Suprapubic skin (tissue), 4 donors: ENCODE measurements around the gene DPYSL5. TPM values are rescaled to one million over a fixed set of nuclear protein-coding genes. Genes with fewer than 3 reads are reported as not detected.

Experiments used
- DNase-seq, 2 donors: peaks; one replicate each; pipeline ENCODE4 v3.0.0-alpha.2; 2019; ENCODE audit warnings: low spot score in 2 of 2
- H3K27ac ChIP-seq: fragments of 200-600 bp; sonication (generic); one replicate; pipeline ENCODE4 v1.5.1; 2019
- H3K27me3 ChIP-seq: fragments of 200-600 bp; sonication (generic); one replicate; pipeline ENCODE4 v1.5.1; 2019
- H3K36me3 ChIP-seq: fragments of 200-600 bp; sonication (generic); one replicate; pipeline ENCODE4 v1.5.1; 2019
- H3K4me1 ChIP-seq: fragments of 200-600 bp; sonication (generic); one replicate; pipeline ENCODE4 v1.5.1; 2019
- H3K4me3 ChIP-seq: fragments of 200-600 bp; sonication (generic); one replicate; pipeline ENCODE4 v1.5.1; 2019; ENCODE audit warnings: mild to moderate bottlenecking
- H3K9me3 ChIP-seq: fragments of 200-600 bp; sonication (generic); one replicate; pipeline ENCODE4 v1.5.1; 2019
- EP300 ChIP-seq: sonication (generic); formaldehyde crosslinking; IDR thresholded peaks from one replicate; pipeline ENCODE4 v1.6.1; 2017; ENCODE audit warnings: antibody characterized with exemption
- POLR2A ChIP-seq, 2 donors: fragments of 450-650 bp; IDR thresholded peaks; one replicate each; pipeline ENCODE4 v1.6.1; 2017; ENCODE audit warnings: antibody characterized with exemption in 2 of 2, mild to moderate bottlenecking in 2 of 2, moderate library complexity in 2 of 2
- POLR2AphosphoS5 ChIP-seq, 3 donors: sonication (generic); formaldehyde crosslinking; IDR thresholded peaks; one replicate each; pipeline ENCODE4 v1.6.1; 2017; ENCODE audit warnings: antibody characterized with exemption in 3 of 3
- WGBS: methylation state at CpG from one replicate; pipeline ENCODE4 v1.1.5; 2018; 5-methylcytosine and 5-hydroxymethylcytosine counted together
- total RNA-seq, 4 donors: library from RNA; depleted of rRNA; stranded (reverse); fragments of >200 nt; gene quantifications; one replicate each; pipeline ENCODE4 v1.1.0, GENCODE V29; 2016
- TF ChIP-seq, protein P1 (sequence below), 2 donors: fragments of 200-600 bp in 1 of 2; fragments of 450-650 bp in 1 of 2; sonication (generic) in 1 of 2; IDR thresholded peaks; one replicate each; pipeline ENCODE4 v1.5.1; 2016 to 2019; ENCODE audit warnings: antibody characterized with exemption in 2 of 2, mild to moderate bottlenecking in 1 of 2, moderate library complexity in 1 of 2

The DPYSL5 gene
- total RNA-seq, 4 donors from 2014 or later = not detected

- no peak overlapping the region for H3K4me3 ChIP-seq
- no peak for TF ChIP-seq POLR2A (IDR thresholded peaks at IDR 0.05)
- H3K4me1 ChIP-seq = peaks cover 38% of the 10 kb centered on the region
- H3K27me3 ChIP-seq = peaks cover 82% of the 10 kb centered on the region
- no peaks in the 10 kb centered on the region for H3K9me3 ChIP-seq
- no peak for DNase-seq
- 34% methylated on average over 12 of the region's 25 CpGs for WGBS
- no peak overlapping the region for H3K27ac ChIP-seq
- no peaks in the 10 kb centered on the region for H3K36me3 ChIP-seq
Measured at GRCh38 chr2:26850000-26850431, 2.1 kb downstream of the DPYSL5 start.

- 65% methylated on average over 1 of the region's 1 CpG for WGBS
- peaks cover 82% of the 10 kb centered on the region for H3K27me3 ChIP-seq
- no peaks in the 10 kb centered on the region for H3K36me3 ChIP-seq
- no peak for DNase-seq
- H3K4me3 ChIP-seq = no peak overlapping the region
- no peaks in the 10 kb centered on the region for H3K9me3 ChIP-seq
- peaks cover 38% of the 10 kb centered on the region for H3K4me1 ChIP-seq
- no peak for TF ChIP-seq POLR2A (IDR thresholded peaks at IDR 0.05)
- TF ChIP-seq EP300 = no peak
- TF ChIP-seq, protein P1, sequence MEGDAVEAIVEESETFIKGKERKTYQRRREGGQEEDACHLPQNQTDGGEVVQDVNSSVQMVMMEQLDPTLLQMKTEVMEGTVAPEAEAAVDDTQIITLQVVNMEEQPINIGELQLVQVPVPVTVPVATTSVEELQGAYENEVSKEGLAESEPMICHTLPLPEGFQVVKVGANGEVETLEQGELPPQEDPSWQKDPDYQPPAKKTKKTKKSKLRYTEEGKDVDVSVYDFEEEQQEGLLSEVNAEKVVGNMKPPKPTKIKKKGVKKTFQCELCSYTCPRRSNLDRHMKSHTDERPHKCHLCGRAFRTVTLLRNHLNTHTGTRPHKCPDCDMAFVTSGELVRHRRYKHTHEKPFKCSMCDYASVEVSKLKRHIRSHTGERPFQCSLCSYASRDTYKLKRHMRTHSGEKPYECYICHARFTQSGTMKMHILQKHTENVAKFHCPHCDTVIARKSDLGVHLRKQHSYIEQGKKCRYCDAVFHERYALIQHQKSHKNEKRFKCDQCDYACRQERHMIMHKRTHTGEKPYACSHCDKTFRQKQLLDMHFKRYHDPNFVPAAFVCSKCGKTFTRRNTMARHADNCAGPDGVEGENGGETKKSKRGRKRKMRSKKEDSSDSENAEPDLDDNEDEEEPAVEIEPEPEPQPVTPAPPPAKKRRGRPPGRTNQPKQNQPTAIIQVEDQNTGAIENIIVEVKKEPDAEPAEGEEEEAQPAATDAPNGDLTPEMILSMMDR (IDR thresholded peaks at IDR 0.05) = no peak
- no peak for TF ChIP-seq POLR2AphosphoS5 (IDR thresholded peaks at IDR 0.05)
- H3K27ac ChIP-seq = no peak overlapping the region
Measured at GRCh38 chr2:26850505-26850904, 2.6 kb downstream of the DPYSL5 start.

- Histone ChIP-seq H3K9me3 (no peaks in the 10 kb centered on the region), H3K27ac (no peak overlapping the region), H3K4me1 (peaks cover 23% of the 10 kb centered on the region), H3K27me3 (peaks cover 68% of the 10 kb centered on the region), H3K36me3 (no peaks in the 10 kb centered on the region), H3K4me3 (no peak overlapping the region)
- DNase-seq = no peak
- WGBS = 45% methylated on average over 7 of the region's 7 CpGs
- TF ChIP-seq POLR2AphosphoS5 (IDR thresholded peaks at IDR 0.05) (no peak), POLR2A (IDR thresholded peaks at IDR 0.05) (no peak), EP300 (no peak)
Measured at GRCh38 chr2:26852405-26853306, 4.7 kb downstream of the DPYSL5 start.

DNA sequence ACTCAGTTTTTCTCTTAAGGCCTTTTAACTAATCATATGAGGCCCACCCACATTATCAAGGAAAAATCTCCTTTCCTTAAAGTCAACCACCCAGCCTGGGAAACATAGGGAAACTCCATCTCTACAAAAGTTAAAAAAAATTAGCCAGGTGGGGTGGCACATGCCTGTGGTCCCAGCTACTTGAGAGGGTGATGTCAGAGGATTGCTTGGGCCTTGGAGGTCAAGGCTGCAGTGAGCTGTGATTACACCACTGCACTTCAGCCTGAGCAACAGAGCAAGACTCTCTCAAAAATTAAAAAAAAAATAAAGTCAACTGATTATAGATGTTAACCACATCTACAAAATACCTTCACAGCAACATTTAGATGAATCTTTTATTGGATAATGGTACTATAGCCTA is 5.8 kb downstream of the DPYSL5 start:
- Histone ChIP-seq H3K36me3 (no peaks in the 10 kb centered on the region), H3K27ac (no peak overlapping the region), H3K27me3 (peaks cover 68% of the 10 kb centered on the region), H3K9me3 (no peaks in the 10 kb centered on the region), H3K4me1 (peaks cover 12% of the 10 kb centered on the region), H3K4me3 (no peak overlapping the region)
- TF ChIP-seq POLR2A (IDR thresholded peaks at IDR 0.05) = no peak
- no peak for TF ChIP-seq POLR2AphosphoS5 (IDR thresholded peaks at IDR 0.05)
- TF ChIP-seq, protein P1 (IDR thresholded peaks at IDR 0.05) = no peak
- TF ChIP-seq EP300 = no peak
- DNase-seq = no peak

DNA sequence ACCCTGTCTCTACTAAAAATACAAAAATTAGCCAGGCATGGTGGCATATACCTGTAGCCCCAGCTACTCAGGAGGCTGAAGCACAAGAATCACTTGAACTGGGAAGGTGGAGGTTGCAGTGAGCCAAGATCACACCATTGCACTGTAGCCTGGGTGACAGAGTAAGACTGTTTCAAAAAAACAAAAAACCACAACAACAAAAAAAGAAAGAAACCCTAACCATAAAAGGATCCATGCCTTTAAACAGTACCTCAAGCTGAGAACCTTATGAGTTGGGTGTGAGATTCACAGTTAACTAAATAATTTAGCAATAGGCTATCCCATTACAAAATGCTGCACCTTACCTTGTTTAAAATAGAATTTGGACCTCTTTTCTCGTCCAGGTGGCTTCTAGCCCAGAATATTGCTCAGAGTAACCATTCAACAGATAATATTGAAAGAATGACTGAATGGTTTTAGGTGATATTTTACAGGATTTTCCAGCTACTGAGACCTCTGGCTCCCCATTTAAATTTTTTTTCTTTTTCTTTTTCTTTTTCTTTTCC is 6.4 kb downstream of the DPYSL5 start:
- H3K27me3 ChIP-seq = peaks cover 66% of the 10 kb centered on the region
- no peaks in the 10 kb centered on the region for H3K9me3 ChIP-seq
- 48% methylated on average over 1 of the region's 1 CpG for WGBS
- no peak overlapping the region for H3K27ac ChIP-seq
- H3K4me3 ChIP-seq = no peak overlapping the region
- no peak for DNase-seq
- H3K36me3 ChIP-seq = no peaks in the 10 kb centered on the region
- H3K4me1 ChIP-seq = peaks cover 6% of the 10 kb centered on the region
- TF ChIP-seq POLR2AphosphoS5 (IDR thresholded peaks at IDR 0.05) (no peak), POLR2A (IDR thresholded peaks at IDR 0.05) (no peak), EP300 (no peak)
- TF ChIP-seq, protein P1 (IDR thresholded peaks at IDR 0.05) = no peak

- Histone ChIP-seq H3K4me1 (no peaks in the 10 kb centered on the region), H3K27ac (no peak overlapping the region), H3K36me3 (no peaks in the 10 kb centered on the region), H3K9me3 (no peaks in the 10 kb centered on the region), H3K4me3 (no peak overlapping the region), H3K27me3 (peaks cover 66% of the 10 kb centered on the region)
- WGBS = 86% methylated on average over 7 of the region's 7 CpGs
- no peak for TF ChIP-seq EP300
- TF ChIP-seq, protein P1 (IDR thresholded peaks at IDR 0.05) = no peak
- TF ChIP-seq POLR2A (IDR thresholded peaks at IDR 0.05) = no peak
- TF ChIP-seq POLR2AphosphoS5 (IDR thresholded peaks at IDR 0.05) = no peak
- DNase-seq = no peak
Measured at GRCh38 chr2:26855466-26855865, 7.5 kb downstream of the DPYSL5 start.
